ENCODE measurements around the gene POPDC3.

DNA sequence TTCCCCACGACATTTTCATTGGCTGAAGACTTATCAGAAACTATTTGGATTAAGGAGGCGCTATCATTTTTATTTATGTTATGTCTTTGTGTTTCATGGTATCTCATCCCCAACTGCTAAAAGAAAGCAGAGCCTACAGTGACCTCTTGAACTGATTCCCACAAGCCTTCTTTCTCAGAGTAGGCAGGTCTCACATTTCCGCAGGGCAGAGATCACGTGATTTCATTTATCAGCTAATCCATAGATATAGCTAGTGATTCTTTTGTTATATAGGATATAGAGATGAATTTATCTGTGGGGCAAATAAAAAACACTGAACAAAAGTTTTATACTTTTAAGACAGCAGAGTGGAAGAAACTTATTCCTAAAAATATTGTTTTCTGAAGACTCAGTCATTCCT lies 25.0 kb upstream of the POPDC3 start:
- TF ChIP-seq POLR2A (IDR thresholded peaks at IDR 0.05) (no peak), CTCF (IDR thresholded peaks at IDR 0.05) (no peak)
